Measurements from ENCODE around the gene IRX3.

- no peak for TF ChIP-seq EZH2 (IDR thresholded peaks at IDR 0.05)
- no peak for TF ChIP-seq POLR2AphosphoS5 (IDR thresholded peaks at IDR 0.05; ENCODE audit: borderline replicate concordance, low read depth, low read length)
- TF ChIP-seq FOXP2 (optimal IDR thresholded peaks at IDR 0.05; ENCODE audit: control extremely low read depth, extremely low read length, insufficient read depth) = no peak
These were observed 48.6 kb upstream of the IRX3 start for GRCh38 chr16:54335230-54335629.

All from SK-N-MC (cell line).